Esophagus (tissue), 2 donors: ENCODE data around the gene BCL2. TPM values are rescaled to one million over a fixed set of nuclear protein-coding genes. Genes with fewer than 3 reads are reported as not detected.
A peak's percentile ranks its signal among the peaks of the same experiment; 100 is the strongest.

Source experiments
- H3K27ac ChIP-seq, 2 donors: one replicate each; pipeline ENCODE4 v1.5.1; 2013; ENCODE audit warnings: low read depth in 2 of 2, mild to moderate bottlenecking in 2 of 2, inconsistent platforms in 1 of 2, low read length in 1 of 2, moderate library complexity in 1 of 2
- H3K27me3 ChIP-seq, 2 donors: one replicate each; pipeline ENCODE4 v1.6.1; 2013; ENCODE audit warnings: low read length in 2 of 2, control low read depth in 1 of 2, mild to moderate bottlenecking in 1 of 2; ENCODE audit not compliant: insufficient read depth in 2 of 2, control insufficient read depth in 1 of 2
- H3K36me3 ChIP-seq, 2 donors: one replicate each; pipeline ENCODE4 v1.6.1; 2013; ENCODE audit warnings: low read length in 1 of 2; ENCODE audit not compliant: control insufficient read depth in 2 of 2, insufficient read depth in 2 of 2
- H3K4me1 ChIP-seq, 2 donors: one replicate each; pipeline ENCODE4 v1.6.1; 2013; ENCODE audit warnings: low read length in 1 of 2; ENCODE audit not compliant: control insufficient read depth in 2 of 2, insufficient read depth in 2 of 2
- H3K4me3 ChIP-seq, 2 donors: one replicate each; pipeline ENCODE4 v1.5.1; 2013; ENCODE audit warnings: low read length in 2 of 2, mild to moderate bottlenecking in 2 of 2, low read depth in 1 of 2, moderate library complexity in 1 of 2
- H3K9me3 ChIP-seq, 2 donors: one replicate each; pipeline ENCODE4 v1.6.1; 2013; ENCODE audit warnings: mild to moderate bottlenecking in 2 of 2, low read depth in 1 of 2, low read length in 1 of 2, moderate library complexity in 1 of 2; ENCODE audit not compliant: control insufficient read depth in 2 of 2, insufficient read depth in 1 of 2
- WGBS, 2 donors: extraction: QIAGEN DNeasy Blood & Tissue Kit; methylation state at CpG; one replicate each; pipeline ENCODE4 v1.1.7; 2013; 5-methylcytosine and 5-hydroxymethylcytosine counted together
- polyA plus RNA-seq, 2 donors: library from polyadenylated mRNA; stranded (reverse); fragments of 200-250 nt; gene quantifications; one replicate each; pipeline ENCODE4 v1.2.3, GENCODE V29; 2013
- donor health status: healthy with polysubstance abuse.
- donor health status: Bipolar disorder and iron deficiency.

The BCL2 gene
- polyA plus RNA-seq, 2 donors = 1.3 to 1.9 TPM

DNA sequence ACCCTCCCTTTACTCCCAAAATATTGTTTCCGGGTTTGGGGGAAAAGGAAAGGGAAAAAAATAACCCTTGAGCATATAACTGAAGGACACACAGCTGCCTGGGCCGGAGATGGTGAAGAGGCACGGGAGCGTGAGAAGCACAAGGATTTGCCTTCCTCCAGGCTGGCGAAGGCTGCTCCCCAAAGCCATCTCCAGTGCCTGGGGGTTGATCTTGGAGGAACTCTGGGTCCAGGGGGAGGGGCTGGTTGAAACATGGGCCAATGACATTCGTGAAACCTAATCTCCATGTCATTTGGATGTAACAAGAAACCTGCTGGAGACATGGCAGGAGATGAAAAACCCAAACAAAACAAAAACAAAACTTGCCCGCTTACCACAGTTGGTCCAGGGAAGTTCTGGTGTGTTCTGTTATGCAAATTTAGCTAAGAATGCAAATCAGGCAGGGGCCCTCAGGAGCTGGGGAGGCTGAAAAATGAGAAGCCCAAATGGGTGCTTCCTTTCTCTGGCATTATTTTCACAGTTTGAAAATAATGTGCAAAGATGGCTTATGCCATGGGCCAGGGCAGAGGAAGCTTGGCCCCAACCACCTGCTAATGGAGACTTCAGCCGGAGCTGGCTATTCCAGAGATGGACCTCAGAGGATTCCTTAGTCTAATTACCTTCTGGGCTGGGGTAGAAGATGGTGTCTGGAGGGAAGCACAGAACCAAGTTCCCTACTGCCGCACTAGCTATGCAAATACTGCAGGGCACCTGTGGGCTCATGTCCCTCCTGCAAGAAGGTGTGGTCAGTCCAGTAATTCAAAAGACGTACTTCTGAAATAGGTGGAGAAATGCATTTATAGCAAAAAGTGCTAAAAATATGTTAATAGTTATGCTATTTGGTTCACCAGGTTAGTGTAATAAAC, 180.9 kb downstream of the BCL2 start:
- Histone ChIP-seq H3K27ac (no peak overlapping the region), H3K4me1 (no peaks in the 10 kb centered on the region), H3K9me3 (no peaks in the 10 kb centered on the region), H3K4me3 (no peak overlapping the region), H3K27me3 (no peaks in the 10 kb centered on the region), H3K36me3 (no peaks in the 10 kb centered on the region)
- WGBS, 2 donors = 70 to 71% methylated on average over 10 of the region's 10 CpGs

DNA sequence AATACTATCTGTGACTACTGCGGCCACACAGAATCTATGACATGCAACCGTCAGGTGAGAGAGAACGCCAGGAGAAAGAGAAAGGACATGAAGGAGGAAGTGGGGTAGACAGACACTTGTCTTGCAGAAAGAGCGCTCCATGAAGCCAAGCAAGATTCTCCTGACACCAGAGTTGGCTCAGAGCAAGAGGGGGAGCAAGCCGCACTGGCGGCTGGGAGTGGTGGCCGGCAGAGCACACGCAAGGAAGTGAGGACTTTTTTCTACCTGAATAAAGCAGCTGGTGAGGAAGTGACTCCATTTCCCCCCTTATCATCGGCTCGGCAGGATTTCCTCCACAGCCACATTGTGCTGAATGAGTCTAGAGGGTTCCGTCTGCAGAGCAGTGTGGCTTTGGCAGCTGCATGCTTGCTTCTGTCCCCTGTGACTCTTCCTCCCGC, 181.6 kb downstream of the BCL2 start:
- WGBS, 2 donors = 66 to 67% methylated on average over 12 of the region's 12 CpGs
- no peak overlapping the region for H3K4me3 ChIP-seq
- no peak overlapping the region for H3K27ac ChIP-seq
- no peaks in the 10 kb centered on the region for H3K9me3 ChIP-seq
- H3K36me3 ChIP-seq = no peaks in the 10 kb centered on the region
- peaks cover under 1% of the 10 kb centered on the region in 2 donors for H3K4me1 ChIP-seq
- H3K27me3 ChIP-seq = no peaks in the 10 kb centered on the region

DNA sequence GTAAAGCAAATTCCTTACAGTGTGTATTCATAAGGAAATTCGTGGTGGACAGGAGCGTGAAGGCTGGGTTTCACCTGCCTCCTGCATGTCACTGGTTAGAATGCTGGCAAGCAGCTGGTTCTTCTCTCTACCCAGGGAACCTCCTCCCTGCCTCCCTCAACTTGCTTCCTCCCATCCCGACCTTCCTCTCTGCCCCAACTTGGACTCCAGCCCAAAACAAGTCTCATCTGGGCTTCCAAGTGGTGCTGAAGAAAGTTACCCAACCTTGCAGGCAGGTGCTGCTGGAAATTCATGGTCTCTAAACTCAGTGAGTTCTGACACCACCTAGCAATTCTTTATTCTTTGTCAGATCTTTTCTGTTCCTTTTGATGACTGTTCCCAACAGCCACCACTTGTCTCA, 184.5 kb downstream of the BCL2 start:
- H3K27me3 ChIP-seq = no peaks in the 10 kb centered on the region
- H3K27ac ChIP-seq = peak overlapping the region in 1 of 2 donors; percentile 40
- no peaks in the 10 kb centered on the region for H3K36me3 ChIP-seq
- H3K4me1 ChIP-seq = peaks cover 3% of the 10 kb centered on the region in 2 donors
- no peaks in the 10 kb centered on the region for H3K9me3 ChIP-seq
- WGBS, 2 donors = 56 to 65% methylated on average over 3 of the region's 3 CpGs
- H3K4me3 ChIP-seq = no peak overlapping the region

DNA sequence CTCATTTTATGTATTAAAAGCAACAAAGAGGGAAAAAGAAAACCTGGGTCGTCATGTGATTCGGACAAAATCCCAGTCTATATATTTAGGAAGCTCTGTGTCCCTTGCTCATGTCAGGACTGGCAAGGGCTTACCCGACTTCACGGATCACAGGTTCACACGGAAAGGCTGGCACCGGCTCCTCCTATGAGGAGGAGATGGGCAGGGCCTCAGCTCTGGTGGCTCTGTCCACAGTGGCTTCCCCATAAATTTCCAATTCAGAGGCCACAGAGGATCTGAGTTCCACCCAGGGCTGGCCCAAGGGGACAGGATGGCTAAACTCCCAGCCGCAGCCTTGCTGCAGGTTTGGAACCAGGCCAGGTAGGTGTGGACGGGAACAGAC, 186.8 kb downstream of the BCL2 start:
- Histone ChIP-seq H3K27ac (no peak overlapping the region), H3K4me3 (peak overlapping the region in 1 of 2 donors; percentile 43)

DNA sequence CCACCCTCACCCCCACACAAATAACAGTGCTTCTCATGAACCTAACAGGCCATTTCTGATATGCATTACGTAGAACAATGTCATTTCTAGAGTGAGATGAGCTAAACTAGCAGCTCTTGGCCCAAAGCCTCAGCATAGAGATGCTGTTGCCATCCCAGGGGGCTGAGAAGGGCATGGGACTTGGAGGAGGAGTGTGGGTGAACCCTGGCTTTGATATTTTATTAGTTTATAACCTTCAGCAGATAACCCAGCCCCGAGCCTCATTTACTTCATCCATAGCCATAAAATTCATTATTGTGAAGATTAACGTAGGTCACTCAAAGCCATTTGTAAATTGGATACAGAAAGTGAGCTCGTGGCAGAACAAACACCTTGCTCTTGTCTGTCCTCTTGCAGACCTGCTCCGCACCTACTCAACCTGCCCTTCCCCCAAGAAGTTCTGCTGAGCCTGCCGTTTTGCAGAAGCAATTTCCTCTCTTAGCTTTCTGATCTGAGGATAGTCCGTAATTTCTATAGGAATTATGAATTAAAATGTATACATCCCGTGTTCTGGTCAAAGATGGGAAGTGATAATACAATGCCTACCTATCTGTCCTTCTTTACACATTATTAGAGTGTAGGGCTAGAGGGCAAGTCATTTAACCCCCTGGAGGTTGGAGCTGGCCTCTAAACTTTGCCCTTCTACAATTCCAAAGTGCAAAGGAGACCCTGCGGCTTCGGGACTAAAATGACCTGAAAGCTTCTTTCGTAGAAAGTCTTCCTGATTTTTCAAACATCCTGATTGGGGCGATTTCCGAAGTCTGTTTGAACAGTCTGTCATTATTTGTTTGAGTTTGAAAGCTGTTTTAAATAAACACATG, 187.4 kb downstream of the BCL2 start:
- 42 to 45% methylated on average over 13 of the region's 13 CpGs for WGBS, 2 donors
- no peaks in the 10 kb centered on the region for H3K36me3 ChIP-seq
- peak overlapping the region in 1 of 2 donors; percentile 43 for H3K4me3 ChIP-seq
- peaks cover 3% of the 10 kb centered on the region in 2 donors for H3K4me1 ChIP-seq
- no peaks in the 10 kb centered on the region for H3K27me3 ChIP-seq
- H3K9me3 ChIP-seq = no peaks in the 10 kb centered on the region
- peak overlapping the region in 1 of 2 donors; percentile 8 for H3K27ac ChIP-seq

More for the DNA sequence above, 186.8 kb downstream of the BCL2 start:
- Histone ChIP-seq H3K36me3 (no peaks in the 10 kb centered on the region), H3K4me1 (peaks cover 3% of the 10 kb centered on the region in 2 donors), H3K9me3 (no peaks in the 10 kb centered on the region), H3K27me3 (no peaks in the 10 kb centered on the region)
- 28 to 33% methylated on average over 8 of the region's 8 CpGs for WGBS, 2 donors

DNA sequence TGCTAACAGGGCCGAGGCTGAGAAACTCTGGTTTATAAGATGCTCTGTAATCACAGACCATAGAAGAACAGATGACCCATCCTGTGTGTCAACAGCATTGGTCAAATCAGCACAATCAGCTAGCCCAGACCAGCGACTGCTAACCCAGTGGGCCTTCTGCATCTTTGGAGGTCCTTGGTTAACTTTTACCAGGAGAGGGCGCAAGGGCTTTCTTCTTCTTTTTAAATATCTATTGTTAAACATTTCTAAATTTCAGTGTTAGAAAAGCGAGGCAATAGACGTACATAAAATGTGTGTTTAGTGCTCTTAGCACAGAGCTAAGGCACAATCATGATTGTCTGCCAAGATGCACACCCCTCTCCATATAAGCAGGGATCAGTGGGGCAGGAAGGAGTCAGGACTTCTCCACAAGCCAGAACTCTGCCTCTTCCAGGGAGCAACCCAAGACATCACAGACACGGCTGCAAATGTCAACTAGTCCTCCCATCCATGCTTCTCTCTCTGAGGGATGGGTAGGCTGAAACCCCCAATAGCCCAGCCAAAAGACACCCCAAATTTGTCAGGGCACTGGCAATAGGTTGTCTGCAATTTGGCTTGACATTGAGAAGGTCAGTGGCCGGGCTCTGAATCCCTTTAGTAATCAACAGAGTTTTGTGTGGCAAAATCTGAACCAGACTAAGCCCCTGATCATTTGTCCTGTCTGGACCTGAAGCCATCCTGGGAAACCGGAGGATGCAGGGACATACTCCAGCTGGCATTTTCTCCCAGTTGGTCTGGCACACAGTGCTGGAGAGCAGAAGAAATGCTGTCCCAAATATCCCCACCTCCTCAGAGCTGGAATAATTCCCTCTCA, 188.2 kb downstream of the BCL2 start:
- 28 to 29% methylated on average over 8 of the region's 8 CpGs for WGBS, 2 donors
- H3K9me3 ChIP-seq = no peaks in the 10 kb centered on the region
- no peaks in the 10 kb centered on the region for H3K27me3 ChIP-seq
- H3K36me3 ChIP-seq = no peaks in the 10 kb centered on the region
- no peak overlapping the region for H3K4me3 ChIP-seq
- peaks cover 3% of the 10 kb centered on the region in 2 donors for H3K4me1 ChIP-seq
- H3K27ac ChIP-seq = peak overlapping the region in 1 of 2 donors; percentile 6

DNA sequence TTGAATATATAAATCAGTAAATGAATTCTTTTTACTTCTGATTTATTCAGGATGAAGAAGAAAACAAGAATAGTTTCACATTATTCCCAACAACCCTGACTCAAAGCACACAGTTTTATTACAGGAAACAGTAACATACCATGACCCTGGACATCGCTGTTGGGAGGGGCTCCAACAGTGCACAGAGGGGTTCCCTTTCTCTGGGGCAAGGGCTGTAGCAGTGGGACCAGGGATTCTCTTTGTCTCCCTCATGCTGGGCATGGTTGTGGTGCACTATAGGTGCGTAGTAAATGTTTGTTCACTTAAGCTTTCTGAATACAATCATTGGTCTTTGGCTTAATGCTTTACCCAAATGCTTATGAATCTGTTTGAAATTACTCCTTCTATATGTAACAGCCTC, 189.4 kb downstream of the BCL2 start:
- peaks cover 3% of the 10 kb centered on the region in 2 donors for H3K4me1 ChIP-seq
- no peak overlapping the region for H3K4me3 ChIP-seq
- no peak overlapping the region for H3K27ac ChIP-seq
- 83 to 86% methylated on average over 2 of the region's 2 CpGs for WGBS, 2 donors
- no peaks in the 10 kb centered on the region for H3K9me3 ChIP-seq
- H3K27me3 ChIP-seq = no peaks in the 10 kb centered on the region
- H3K36me3 ChIP-seq = no peaks in the 10 kb centered on the region

DNA sequence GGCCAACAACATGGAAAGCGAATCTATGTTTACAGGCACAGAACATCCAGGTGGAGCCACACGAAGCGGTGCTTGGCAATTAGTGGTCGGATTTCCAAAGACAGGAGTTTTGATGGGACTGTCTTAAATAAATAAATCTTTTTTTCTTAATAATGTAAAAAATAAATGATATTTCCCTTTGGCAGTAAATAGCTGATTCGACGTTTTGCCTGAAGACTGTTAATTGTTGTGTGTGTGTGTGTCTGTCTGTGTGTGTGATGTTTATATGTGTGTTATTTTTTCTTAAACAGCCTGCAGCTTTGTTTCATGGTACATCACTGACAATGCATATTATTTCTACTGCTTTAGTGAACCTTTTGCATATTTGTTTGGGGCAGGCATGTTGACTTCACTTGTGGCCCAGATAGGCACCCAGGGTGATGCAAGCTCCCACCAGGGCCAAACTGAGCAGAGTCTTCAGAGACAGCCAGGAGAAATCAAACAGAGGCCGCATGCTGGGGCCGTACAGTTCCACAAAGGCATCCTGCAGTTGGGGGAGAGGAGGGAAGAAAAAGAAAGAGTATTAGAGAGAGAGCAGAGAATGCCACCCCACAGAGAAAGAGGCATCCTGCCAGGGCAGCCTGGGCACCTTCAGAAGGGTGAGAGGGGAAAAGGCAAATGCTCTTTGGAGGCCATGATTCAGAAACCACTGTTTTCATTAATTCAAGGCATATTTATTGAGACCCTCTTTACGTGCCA, 191.2 kb downstream of the BCL2 start:
- peak overlapping the region in 1 of 2 donors; percentile 6 for H3K27ac ChIP-seq
- peaks cover 3% of the 10 kb centered on the region in 2 donors for H3K4me1 ChIP-seq
- H3K36me3 ChIP-seq = no peaks in the 10 kb centered on the region
- H3K9me3 ChIP-seq = no peaks in the 10 kb centered on the region
- 89 to 90% methylated on average over 9 of the region's 9 CpGs for WGBS, 2 donors
- H3K27me3 ChIP-seq = no peaks in the 10 kb centered on the region
- no peak overlapping the region for H3K4me3 ChIP-seq
